Measurements from ENCODE around the gene SFN. TPM values are rescaled to one million over a fixed set of nuclear protein-coding genes. Genes with fewer than 3 reads are reported as not detected.

The SFN gene
- total RNA-seq, 1 experiment from 2014 or later: 14.3 TPM

GRCh38 chr1:26897351-26897750 is 34.4 kb downstream of the SFN start:
- H3K4me3 Mint-ChIP-seq: no peak overlapping the region
- ATAC-seq (no peak), DNase-seq (ENCODE audit: low spot score) (no peak)
- TF ChIP-seq NFYB (CRISPR knock-in tag; conservative IDR thresholded peaks at IDR 0.05; ENCODE audit: low read depth) (no peak), TEAD1 (CRISPR knock-in tag; IDR thresholded peaks at IDR 0.05) (no peak), ELF4 (CRISPR knock-in tag; IDR thresholded peaks at IDR 0.05; ENCODE audit: low read depth) (no peak), ZNF425 (CRISPR knock-in tag; conservative IDR thresholded peaks at IDR 0.05) (no peak), ZNF317 (CRISPR knock-in tag; IDR thresholded peaks at IDR 0.05; ENCODE audit: borderline replicate concordance, low read depth) (no peak)
- TF ChIP-seq, protein P1, sequence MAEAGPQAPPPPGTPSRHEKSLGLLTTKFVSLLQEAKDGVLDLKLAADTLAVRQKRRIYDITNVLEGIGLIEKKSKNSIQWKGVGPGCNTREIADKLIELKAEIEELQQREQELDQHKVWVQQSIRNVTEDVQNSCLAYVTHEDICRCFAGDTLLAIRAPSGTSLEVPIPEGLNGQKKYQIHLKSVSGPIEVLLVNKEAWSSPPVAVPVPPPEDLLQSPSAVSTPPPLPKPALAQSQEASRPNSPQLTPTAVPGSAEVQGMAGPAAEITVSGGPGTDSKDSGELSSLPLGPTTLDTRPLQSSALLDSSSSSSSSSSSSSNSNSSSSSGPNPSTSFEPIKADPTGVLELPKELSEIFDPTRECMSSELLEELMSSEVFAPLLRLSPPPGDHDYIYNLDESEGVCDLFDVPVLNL (CRISPR knock-in tag; IDR thresholded peaks at IDR 0.05; ENCODE audit: borderline replicate concordance, low read depth): no peak
- peaks cover 11% of the 10 kb centered on the region for H3K4me1 Mint-ChIP-seq
- ChIA-PET POLR2A (no interaction called here), CTCF (no interaction called here)
- H3K27ac Mint-ChIP-seq: no peak overlapping the region
- no peaks in the 10 kb centered on the region for H3K9me3 Mint-ChIP-seq
- peaks cover 28% of the 10 kb centered on the region for H3K36me3 Mint-ChIP-seq
- no peaks in the 10 kb centered on the region for H3K27me3 Mint-ChIP-seq (ENCODE audit: low read depth)

GRCh38 chr1:26900001-26900814 is 37.3 kb downstream of the SFN start, which contains the start of gene GPATCH3:
Gene GPATCH3, minus strand, starts transcription at chr1:26900467. Its CDS starts 25 bp downstream, at chr1:26900442.
- DNase-seq (ENCODE audit: low spot score) (peak; percentile 94), ATAC-seq (peak; percentile 92)
- H3K4me1 Mint-ChIP-seq: peaks cover 11% of the 10 kb centered on the region
- no peaks in the 10 kb centered on the region for H3K9me3 Mint-ChIP-seq
- H3K27me3 Mint-ChIP-seq (ENCODE audit: low read depth): no peaks in the 10 kb centered on the region; the same call in 1 of the 2 replicates
- H3K36me3 Mint-ChIP-seq: peaks cover 10% of the 10 kb centered on the region
- CTCF ChIA-PET: interaction anchor here (0.7 to 2.9 kb wide), 7 partner anchors 10 to 197 kb away, joined by 3 to 11 read pairs (median 3); partner anchors contain the start of genes GPN2 and NR0B2
- H3K27ac Mint-ChIP-seq: peak within 1 kb of the TSS; percentile 98
- POLR2A ChIA-PET: interaction anchor here (0.5 to 1.8 kb wide), 6 partner anchors 10 to 668 kb away, joined by 3 to 15 read pairs (median 3); partner anchors contain the start of genes GPN2 and NUDC
- H3K4me3 Mint-ChIP-seq: peak within 1 kb of the TSS; percentile 95
- TF ChIP-seq TEAD1 (CRISPR knock-in tag; IDR thresholded peaks at IDR 0.05): peak; percentile 61; the same call in 1 of the 2 replicates
- peak; percentile 78; the same call in 1 of the 2 replicates for TF ChIP-seq ZNF416 (CRISPR knock-in tag; IDR thresholded peaks at IDR 0.05)
- no peak; the same call in 1 of the 2 replicates for TF ChIP-seq NFYB (CRISPR knock-in tag; conservative IDR thresholded peaks at IDR 0.05; ENCODE audit: low read depth)
- peak; percentile 56; the same call in 1 of the 2 replicates for TF ChIP-seq CREM (CRISPR knock-in tag; IDR thresholded peaks at IDR 0.05)
- no peak for TF ChIP-seq KAT7 (CRISPR knock-in tag; IDR thresholded peaks at IDR 0.05; ENCODE audit: borderline replicate concordance)
- TF ChIP-seq NFE2L1 (CRISPR knock-in tag; IDR thresholded peaks at IDR 0.05): peak; percentile 75
- peak; percentile 53 for TF ChIP-seq SP1 (CRISPR knock-in tag; conservative IDR thresholded peaks at IDR 0.05)
- no peak for TF ChIP-seq ATF3 (CRISPR knock-in tag; conservative IDR thresholded peaks at IDR 0.05)
- no peak for TF ChIP-seq ZSCAN18 (CRISPR knock-in tag; IDR thresholded peaks at IDR 0.05)
- no peak for TF ChIP-seq ERG (CRISPR knock-in tag; IDR thresholded peaks at IDR 0.05)
- no peak for TF ChIP-seq E2F1 (CRISPR knock-in tag; IDR thresholded peaks at IDR 0.05)
- TF ChIP-seq ZNF121 (CRISPR knock-in tag; IDR thresholded peaks at IDR 0.05): no peak
- TF ChIP-seq NFATC4 (CRISPR knock-in tag; IDR thresholded peaks at IDR 0.05): no peak
- TF ChIP-seq EMX1 (CRISPR knock-in tag; IDR thresholded peaks at IDR 0.05): no peak
- TF ChIP-seq, protein P2, sequence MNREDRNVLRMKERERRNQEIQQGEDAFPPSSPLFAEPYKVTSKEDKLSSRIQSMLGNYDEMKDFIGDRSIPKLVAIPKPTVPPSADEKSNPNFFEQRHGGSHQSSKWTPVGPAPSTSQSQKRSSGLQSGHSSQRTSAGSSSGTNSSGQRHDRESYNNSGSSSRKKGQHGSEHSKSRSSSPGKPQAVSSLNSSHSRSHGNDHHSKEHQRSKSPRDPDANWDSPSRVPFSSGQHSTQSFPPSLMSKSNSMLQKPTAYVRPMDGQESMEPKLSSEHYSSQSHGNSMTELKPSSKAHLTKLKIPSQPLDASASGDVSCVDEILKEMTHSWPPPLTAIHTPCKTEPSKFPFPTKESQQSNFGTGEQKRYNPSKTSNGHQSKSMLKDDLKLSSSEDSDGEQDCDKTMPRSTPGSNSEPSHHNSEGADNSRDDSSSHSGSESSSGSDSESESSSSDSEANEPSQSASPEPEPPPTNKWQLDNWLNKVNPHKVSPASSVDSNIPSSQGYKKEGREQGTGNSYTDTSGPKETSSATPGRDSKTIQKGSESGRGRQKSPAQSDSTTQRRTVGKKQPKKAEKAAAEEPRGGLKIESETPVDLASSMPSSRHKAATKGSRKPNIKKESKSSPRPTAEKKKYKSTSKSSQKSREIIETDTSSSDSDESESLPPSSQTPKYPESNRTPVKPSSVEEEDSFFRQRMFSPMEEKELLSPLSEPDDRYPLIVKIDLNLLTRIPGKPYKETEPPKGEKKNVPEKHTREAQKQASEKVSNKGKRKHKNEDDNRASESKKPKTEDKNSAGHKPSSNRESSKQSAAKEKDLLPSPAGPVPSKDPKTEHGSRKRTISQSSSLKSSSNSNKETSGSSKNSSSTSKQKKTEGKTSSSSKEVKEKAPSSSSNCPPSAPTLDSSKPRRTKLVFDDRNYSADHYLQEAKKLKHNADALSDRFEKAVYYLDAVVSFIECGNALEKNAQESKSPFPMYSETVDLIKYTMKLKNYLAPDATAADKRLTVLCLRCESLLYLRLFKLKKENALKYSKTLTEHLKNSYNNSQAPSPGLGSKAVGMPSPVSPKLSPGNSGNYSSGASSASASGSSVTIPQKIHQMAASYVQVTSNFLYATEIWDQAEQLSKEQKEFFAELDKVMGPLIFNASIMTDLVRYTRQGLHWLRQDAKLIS (CRISPR knock-in tag; IDR thresholded peaks at IDR 0.05; ENCODE audit: borderline replicate concordance): no peak
- no peak for TF ChIP-seq NR1H2 (CRISPR knock-in tag; IDR thresholded peaks at IDR 0.05)
- TF ChIP-seq ZNF138 (CRISPR knock-in tag; conservative IDR thresholded peaks at IDR 0.05): no peak
- TF ChIP-seq TCF7 (CRISPR knock-in tag; IDR thresholded peaks at IDR 0.05; ENCODE audit: low read depth): no peak

Data from WTC11 (cell line).